HEK293 (cell line): ENCODE data around the gene GAS7.

ENCODE experiments used
- CTCF ChIA-PET: fragments of 350-600 bp; formaldehyde crosslinking; extraction: SDS; loops from one replicate; lab custom pipeline; 2021; ENCODE audit warnings: antibody characterized with exemption; lab: Yijun Ruan, JAX
- POLR2A ChIA-PET: fragments of 300-600 bp; formaldehyde crosslinking; extraction: SDS; loops from one replicate; lab custom pipeline; 2020; ENCODE audit warnings: antibody characterized with exemption, inconsistent platforms; lab: Yijun Ruan, JAX
- H3K27ac ChIP-seq: fragments of 200-500 bp; sonication (Bioruptor generic); 2 replicates; pipeline ENCODE4 v1.5.1; 2014; ENCODE audit warnings: low read depth, low read length, control low read depth, inconsistent platforms; ENCODE audit errors: extremely low read depth
- H3K36me3 ChIP-seq, 2 experiments: fragments of 200-500 bp in 1 of 2; sonication (Bioruptor generic) in 1 of 2; 1 replicate in 1 of 2; 2 replicates in 1 of 2; pipeline ENCODE4 v1.5.1; 2014 to 2017; ENCODE audit warnings: inconsistent platforms in 2 of 2, low read length in 2 of 2; ENCODE audit not compliant: control insufficient read depth in 2 of 2, insufficient read depth in 1 of 2
- H3K4me1 ChIP-seq: fragments of 200-500 bp; sonication (Bioruptor generic); 2 replicates; pipeline ENCODE4 v1.5.1; 2014; ENCODE audit warnings: mild to moderate bottlenecking, low read length, inconsistent platforms; ENCODE audit not compliant: control insufficient read depth, insufficient read depth
- H3K4me3 ChIP-seq: 2 replicates; pipeline ENCODE4 v1.5.1; 2011; ENCODE audit warnings: low read depth, mild to moderate bottlenecking, control low read depth, low read length, moderate library complexity
- H3K9me3 ChIP-seq: fragments of 200-500 bp; sonication (Bioruptor generic); 2 replicates; pipeline ENCODE4 v1.5.1; 2014; ENCODE audit warnings: low read depth, low read length, inconsistent platforms; ENCODE audit not compliant: control insufficient read depth, insufficient read depth
- CTCF ChIP-seq: fragments of 450-650 bp; formaldehyde crosslinking; IDR thresholded peaks from 2 replicates; pipeline ENCODE4 v1.5.1; 2016; ENCODE audit warnings: missing biosample characterization, missing genetic modification characterization
- HOXA7 ChIP-seq: sonication (generic); formaldehyde crosslinking; IDR thresholded peaks from 2 replicates; pipeline ENCODE4 v1.8.1; 2022; ENCODE audit warnings: missing genetic modification reagents, borderline replicate concordance
- KLF10 ChIP-seq: fragments of 450-650 bp; IDR thresholded peaks from 2 replicates; pipeline ENCODE4 v1.5.1; 2018; ENCODE audit warnings: missing biosample characterization, mild to moderate bottlenecking, missing genetic modification characterization
- MEIS1 ChIP-seq: sonication (generic); formaldehyde crosslinking; IDR thresholded peaks from 2 replicates; pipeline ENCODE4 v1.8.1; 2022; ENCODE audit warnings: missing genetic modification reagents, mild to moderate bottlenecking, borderline replicate concordance
- OSR2 ChIP-seq: fragments of 450-650 bp; formaldehyde crosslinking; IDR thresholded peaks from 2 replicates; pipeline ENCODE4 v1.5.1; 2016; ENCODE audit warnings: missing biosample characterization, missing genetic modification characterization
- PRDM1 ChIP-seq: fragments of 450-650 bp; formaldehyde crosslinking; IDR thresholded peaks from 2 replicates; pipeline ENCODE4; 2016; ENCODE audit warnings: missing biosample characterization, missing genetic modification characterization
- PRDM2 ChIP-seq: fragments of 450-650 bp; formaldehyde crosslinking; IDR thresholded peaks from 2 replicates; pipeline ENCODE4 v1.5.1; 2016; ENCODE audit warnings: missing biosample characterization, missing genetic modification characterization, borderline replicate concordance
- SCRT1 ChIP-seq: fragments of 450-650 bp; formaldehyde crosslinking; IDR thresholded peaks from 2 replicates; pipeline ENCODE4 v1.5.1; 2016; ENCODE audit warnings: missing biosample characterization, missing genetic modification characterization, borderline replicate concordance
- SETDB1 ChIP-seq: IDR thresholded peaks from one replicate; pipeline ENCODE4 v1.6.1; 2017; ENCODE audit warnings: mild to moderate bottlenecking, low read length, moderate library complexity, mixed read lengths; ENCODE audit not compliant: insufficient read length
- ZBTB6 ChIP-seq: fragments of 450-650 bp; formaldehyde crosslinking; IDR thresholded peaks from 2 replicates; pipeline ENCODE4 v1.5.1; 2017; ENCODE audit warnings: missing biosample characterization, missing genetic modification characterization
- ZNF10 ChIP-seq: fragments of 450-650 bp; formaldehyde crosslinking; IDR thresholded peaks from 2 replicates; pipeline ENCODE4 v1.5.1; 2017; ENCODE audit warnings: missing biosample characterization, missing genetic modification characterization
- ZNF155 ChIP-seq: fragments of 450-650 bp; formaldehyde crosslinking; IDR thresholded peaks from 2 replicates; pipeline ENCODE4 v1.5.1; 2016; ENCODE audit warnings: missing biosample characterization, missing genetic modification characterization
- ZNF274 ChIP-seq, 2 experiments: fragments of 200-500 bp in 1 of 2; fragments of 450-650 bp in 1 of 2; sonication (Bioruptor generic) in 1 of 2; formaldehyde crosslinking in 1 of 2; IDR thresholded peaks; 2 replicates each; pipeline versions ENCODE4 v1.5.1 to v1.6.1; 2014 to 2016; ENCODE audit warnings: borderline replicate concordance in 1 of 2, inconsistent platforms in 1 of 2, low read length in 1 of 2, missing biosample characterization in 1 of 2, missing genetic modification characterization in 1 of 2
- ZNF426 ChIP-seq: fragments of 450-650 bp; formaldehyde crosslinking; IDR thresholded peaks from 2 replicates; pipeline ENCODE4 v1.5.1; 2017; ENCODE audit warnings: missing biosample characterization, missing genetic modification characterization, mild to moderate bottlenecking, inconsistent platforms, moderate library complexity
- ZNF449 ChIP-seq: fragments of 450-650 bp; formaldehyde crosslinking; IDR thresholded peaks from 2 replicates; pipeline ENCODE4 v1.5.1; 2017; ENCODE audit warnings: missing biosample characterization, mild to moderate bottlenecking, missing genetic modification characterization, moderate library complexity
- ZNF510 ChIP-seq: fragments of 450-650 bp; formaldehyde crosslinking; IDR thresholded peaks from 2 replicates; pipeline ENCODE4 v1.5.1; 2018; ENCODE audit warnings: mild to moderate bottlenecking, missing genetic modification characterization, missing biosample characterization; ENCODE audit not compliant: insufficient replicate concordance
- ZNF514 ChIP-seq: fragments of 450-650 bp; formaldehyde crosslinking; IDR thresholded peaks from 2 replicates; pipeline ENCODE4 v1.5.1; 2016; ENCODE audit warnings: missing biosample characterization, missing genetic modification characterization
- ZNF530 ChIP-seq: fragments of 450-650 bp; formaldehyde crosslinking; IDR thresholded peaks from 2 replicates; pipeline ENCODE4 v1.5.1; 2016; ENCODE audit warnings: low read depth, missing biosample characterization, missing genetic modification characterization
- ZNF549 ChIP-seq: fragments of 450-650 bp; IDR thresholded peaks from 2 replicates; pipeline ENCODE4 v1.5.1; 2018; ENCODE audit warnings: missing biosample characterization, missing genetic modification characterization, mild to moderate bottlenecking, inconsistent platforms, moderate library complexity
- ZNF600 ChIP-seq: fragments of 450-650 bp; formaldehyde crosslinking; IDR thresholded peaks from 2 replicates; pipeline ENCODE4 v1.5.1; 2016; ENCODE audit warnings: missing biosample characterization, missing genetic modification characterization
- ZNF610 ChIP-seq: fragments of 450-650 bp; formaldehyde crosslinking; IDR thresholded peaks from 2 replicates; pipeline ENCODE4 v1.5.1; 2016; ENCODE audit warnings: missing biosample characterization, missing genetic modification characterization, borderline replicate concordance
- ZNF621 ChIP-seq: fragments of 450-650 bp; formaldehyde crosslinking; IDR thresholded peaks from 2 replicates; pipeline ENCODE4 v1.5.1; 2017; ENCODE audit warnings: missing biosample characterization, missing genetic modification characterization
- ZNF654 ChIP-seq: fragments of 450-650 bp; formaldehyde crosslinking; IDR thresholded peaks from 2 replicates; pipeline ENCODE4 v1.5.1; 2016; ENCODE audit warnings: low read depth, missing biosample characterization, missing genetic modification characterization

Gene GAS7

GRCh38 chr17:10196941-10197340 is 1.5 kb downstream of the GAS7 start:
- H3K9me3 ChIP-seq: no peaks in the 10 kb centered on the region
- TF ChIP-seq SCRT1 (tag by site-specific recombination): no peak
- no peak for TF ChIP-seq ZNF621
- TF ChIP-seq ZNF274 (IDR thresholded peaks at IDR 0.05; ENCODE audit: low read length): no peak
- TF ChIP-seq ZNF274 (tag by site-specific recombination; IDR thresholded peaks at IDR 0.05; ENCODE audit: borderline replicate concordance): no peak
- no peak for TF ChIP-seq ZNF600 (tag by site-specific recombination)
- TF ChIP-seq HOXA7 (CRISPR knock-in tag): no peak
- no peak for TF ChIP-seq ZBTB6 (tag by site-specific recombination)
- no peak for TF ChIP-seq ZNF514 (tag by site-specific recombination)
- TF ChIP-seq PRDM1 (tag by site-specific recombination): no peak
- TF ChIP-seq ZNF549 (tag by site-specific recombination): no peak
- no peak for TF ChIP-seq MEIS1 (CRISPR knock-in tag)
- TF ChIP-seq ZNF155: no peak
- TF ChIP-seq CTCF (tag by site-specific recombination): no peak
- no peak for TF ChIP-seq ZNF654 (tag by site-specific recombination)
- TF ChIP-seq KLF10 (tag by site-specific recombination): no peak
- TF ChIP-seq SETDB1: no peak
- TF ChIP-seq ZNF610 (tag by site-specific recombination): no peak
- no peak overlapping the region for H3K27ac ChIP-seq
- H3K36me3 ChIP-seq: no peaks in the 10 kb centered on the region
- CTCF ChIA-PET: interaction anchor here (0.6 kb wide), 1 partner anchor 93 kb away, joined by 4 read pairs; no protein-coding TSS in a partner anchor
- H3K4me3 ChIP-seq: no peak overlapping the region
- peaks cover 3% of the 10 kb centered on the region; the same call in 1 of the 2 replicates for H3K4me1 ChIP-seq
- POLR2A ChIA-PET: no interaction called here

- Histone ChIP-seq H3K9me3 (no peaks in the 10 kb centered on the region), H3K27ac (no peak overlapping the region), H3K4me1 (peaks cover 3% of the 10 kb centered on the region; the same call in 1 of the 2 replicates), H3K4me3 (no peak overlapping the region), H3K36me3 (no peaks in the 10 kb centered on the region)
- ChIA-PET POLR2A (no interaction called here), CTCF (interaction anchor here (0.6 kb wide), 1 partner anchor 93 kb away, joined by 4 read pairs; no protein-coding TSS in a partner anchor)
- TF ChIP-seq ZNF426 (tag by site-specific recombination) (no peak), PRDM2 (tag by site-specific recombination) (no peak), ZNF610 (tag by site-specific recombination) (no peak), ZNF510 (tag by site-specific recombination) (no peak), ZNF530 (no peak), OSR2 (tag by site-specific recombination) (no peak), ZNF449 (tag by site-specific recombination) (no peak), ZNF10 (tag by site-specific recombination) (no peak)
Observed at GRCh38 chr17:10196384-10196895, 2.0 kb downstream of the GAS7 start.
